Measurements from ENCODE around the gene PLA2G15.

PLA2G15 gene

DNA sequence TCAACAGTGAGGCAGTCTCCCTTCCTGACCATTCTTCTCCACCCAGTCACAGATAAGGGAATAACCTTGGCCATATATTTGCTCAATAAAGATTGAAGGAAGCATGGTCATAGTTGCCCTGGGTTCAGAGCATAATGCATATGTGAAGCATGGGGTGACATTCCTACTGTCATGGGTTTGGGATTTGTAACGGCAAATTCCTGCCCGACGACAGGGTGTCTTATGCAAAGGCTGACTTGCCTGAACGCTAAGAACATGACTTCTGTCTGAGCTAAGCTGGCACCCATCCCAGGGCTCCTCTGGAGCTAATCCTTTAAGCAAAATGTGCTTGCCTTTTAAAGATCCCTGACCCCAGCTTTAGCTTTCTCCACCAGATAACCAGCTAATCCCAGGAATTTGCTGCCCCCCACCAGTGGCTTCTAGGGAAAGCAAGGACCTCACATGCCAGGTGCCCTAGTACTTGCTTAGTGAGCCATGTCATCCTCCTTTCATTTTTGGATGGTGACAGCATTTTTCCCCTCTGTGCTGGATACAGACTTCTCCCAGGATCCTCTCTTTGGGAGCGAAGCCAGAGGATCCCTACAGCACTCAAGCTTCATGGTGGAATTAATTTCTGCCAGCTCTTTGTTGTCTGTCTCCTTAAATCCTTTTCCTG, 53.9 kb downstream of the PLA2G15 start:
- DNase-seq (ENCODE audit: low spot score), result no peak

DNA sequence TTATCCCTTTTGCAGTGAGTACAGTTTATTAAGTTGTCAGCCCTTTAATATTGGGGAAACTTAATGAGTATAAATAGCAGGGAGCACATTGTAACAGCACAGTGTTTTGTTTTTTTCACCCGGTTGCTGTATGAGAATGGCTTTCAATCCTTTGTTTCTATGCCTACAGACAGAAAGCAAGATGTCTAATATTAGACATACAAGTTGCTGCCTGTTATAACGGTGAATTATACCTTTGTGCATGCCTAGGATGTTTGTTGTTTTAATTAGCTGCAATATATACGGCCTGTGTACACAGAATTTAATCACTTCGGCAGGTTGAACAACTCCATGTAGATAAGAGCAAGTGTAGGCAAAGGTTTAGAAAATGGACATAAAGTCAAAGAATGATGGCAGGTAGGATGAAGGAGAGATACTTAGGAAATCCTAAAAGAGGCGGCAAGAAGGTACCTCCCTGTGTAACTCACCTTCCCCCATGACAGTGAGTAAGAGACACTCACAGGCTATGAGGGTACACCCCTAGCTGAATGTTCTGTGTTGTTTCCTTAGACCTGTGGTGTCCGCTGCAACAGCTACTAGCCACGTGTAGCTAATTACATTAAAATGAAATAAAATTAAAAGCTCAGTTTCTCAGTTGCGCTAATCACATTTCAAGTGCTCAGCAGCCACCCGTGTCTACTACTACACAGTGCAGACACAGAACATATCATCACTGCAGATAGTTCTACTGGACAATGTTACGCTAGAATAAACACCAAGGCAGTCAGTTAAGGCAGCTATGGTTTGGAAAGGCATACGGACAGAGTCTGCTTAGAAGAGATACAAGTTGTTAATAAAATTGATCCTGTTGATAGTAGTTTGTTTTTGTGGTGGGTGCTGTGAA, 54.6 kb downstream of the PLA2G15 start:
- DNase-seq (ENCODE audit: low spot score), result no peak

DNA sequence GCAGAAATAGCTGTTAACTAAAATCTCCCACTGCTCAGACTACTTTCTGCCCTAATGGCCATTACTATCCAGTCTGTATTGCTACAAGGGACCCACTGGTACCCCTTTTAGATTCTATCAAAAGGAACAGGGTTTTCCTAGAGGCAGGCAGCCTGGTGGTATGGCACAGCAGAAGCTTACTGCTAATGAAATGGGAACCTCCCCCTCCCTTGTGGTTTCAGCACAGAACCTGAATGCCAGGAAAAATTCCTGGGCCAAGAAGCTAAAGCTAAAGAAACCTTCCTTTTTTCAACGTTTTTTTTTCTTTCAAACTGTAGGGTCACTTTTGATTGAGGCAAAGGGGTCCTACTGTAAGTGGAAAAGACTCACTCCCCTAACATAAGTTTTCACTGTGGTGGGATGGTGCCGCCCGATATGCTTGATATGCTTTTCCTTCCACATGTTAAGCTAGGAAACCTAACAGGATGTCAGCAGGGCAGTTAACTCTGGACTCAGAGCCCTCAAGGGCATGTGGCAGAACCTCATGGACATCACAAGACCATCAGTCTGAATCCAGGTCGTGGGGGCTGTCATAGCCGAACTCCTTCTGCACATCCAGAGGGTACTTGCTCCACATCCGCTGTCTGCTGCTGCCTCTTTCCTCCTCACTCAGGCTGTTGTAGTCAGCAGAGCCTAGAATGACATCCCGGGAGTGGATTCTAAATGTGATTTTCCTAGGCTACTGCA, 55.7 kb downstream of the PLA2G15 start:
- no peak for DNase-seq (ENCODE audit: low spot score)

DNA sequence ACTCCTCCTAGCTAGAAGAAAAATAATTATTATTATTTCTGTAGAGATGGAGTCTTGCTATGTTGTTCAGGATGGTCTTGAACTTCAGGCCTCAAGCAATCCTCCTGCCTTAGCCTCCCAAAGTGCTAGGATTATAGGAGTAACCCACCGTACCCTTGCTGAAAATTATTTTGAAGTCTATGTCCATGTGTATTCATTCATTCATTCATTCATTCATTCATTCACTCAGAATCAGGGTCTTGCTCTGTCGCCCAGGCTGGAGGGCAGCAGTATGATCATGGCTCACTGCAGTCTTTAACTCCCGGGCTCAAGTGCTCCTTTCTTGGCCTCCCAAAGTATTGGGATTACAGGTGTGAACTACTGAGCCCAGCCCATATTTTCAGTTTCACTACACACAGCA, 61.5 kb downstream of the PLA2G15 start:
- DNase-seq (ENCODE audit: low spot score), result no peak

GRCh38 chr16:68309799-68310198, 64.6 kb downstream of the PLA2G15 start:
- DNase-seq (ENCODE audit: low spot score), result no peak

GRCh38 chr16:68310437-68310773, 65.2 kb downstream of the PLA2G15 start:
- DNase-seq (ENCODE audit: low spot score), result no peak

Data from SW480 (cell line).